GM19351 (cell line): ENCODE measurements around the gene WRNIP1.
"Not testable (repeated sequence)": the region's sequence is repeated elsewhere in the genome, so short reads cannot be mapped to it uniquely, and the experiment has no call there.

Experiments
- ATAC-seq: cut with Tn5 transposase; IDR thresholded peaks from one replicate; pipeline ENCODE4 v1.9.1; 2021; ENCODE audit warnings: mild to moderate bottlenecking, moderate library complexity; ENCODE audit not compliant: unreplicated experiment

WRNIP1 gene

DNA sequence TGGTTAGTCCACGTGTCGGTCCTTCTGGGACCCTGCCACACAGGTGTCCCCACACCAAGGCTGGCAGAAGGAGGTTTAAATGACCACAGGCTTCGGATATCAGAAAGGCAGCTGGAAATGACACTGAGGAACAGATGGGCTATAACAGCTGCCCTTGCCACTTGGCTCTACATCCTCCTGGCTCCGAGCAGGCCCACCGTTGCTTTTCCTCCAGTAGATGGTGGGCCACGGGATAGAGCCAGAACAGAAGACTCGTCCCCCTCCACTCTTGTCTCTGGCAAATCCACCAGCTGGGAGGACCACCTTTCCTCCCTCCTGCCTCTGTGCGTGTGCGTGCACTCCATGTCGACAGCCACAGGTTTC is 17.6 kb downstream of the WRNIP1 start:
- no peak for ATAC-seq

GRCh38 chr6:2783188-2783963 is 18.2 kb downstream of the WRNIP1 start:
- no peak for ATAC-seq

GRCh38 chr6:2784061-2784460 is 18.9 kb downstream of the WRNIP1 start:
- no peak for ATAC-seq

DNA sequence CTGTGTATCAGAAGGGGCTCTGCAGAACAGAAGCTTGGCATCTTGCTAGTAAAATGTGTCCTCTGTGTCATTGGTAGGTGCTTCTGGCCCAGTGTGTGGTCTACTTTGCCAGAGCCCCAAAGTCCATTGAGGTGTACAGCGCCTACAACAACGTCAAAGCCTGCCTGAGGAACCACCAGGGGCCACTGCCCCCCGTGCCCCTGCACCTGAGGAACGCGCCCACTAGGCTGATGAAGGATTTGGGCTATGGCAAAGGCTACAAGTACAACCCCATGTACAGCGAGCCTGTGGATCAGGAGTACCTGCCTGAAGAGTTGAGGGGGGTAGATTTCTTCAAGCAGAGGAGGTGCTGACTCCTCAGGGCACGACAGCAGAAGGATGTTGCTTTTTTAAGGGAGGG is 19.7 kb downstream of the WRNIP1 start:
- ATAC-seq = no peak

DNA sequence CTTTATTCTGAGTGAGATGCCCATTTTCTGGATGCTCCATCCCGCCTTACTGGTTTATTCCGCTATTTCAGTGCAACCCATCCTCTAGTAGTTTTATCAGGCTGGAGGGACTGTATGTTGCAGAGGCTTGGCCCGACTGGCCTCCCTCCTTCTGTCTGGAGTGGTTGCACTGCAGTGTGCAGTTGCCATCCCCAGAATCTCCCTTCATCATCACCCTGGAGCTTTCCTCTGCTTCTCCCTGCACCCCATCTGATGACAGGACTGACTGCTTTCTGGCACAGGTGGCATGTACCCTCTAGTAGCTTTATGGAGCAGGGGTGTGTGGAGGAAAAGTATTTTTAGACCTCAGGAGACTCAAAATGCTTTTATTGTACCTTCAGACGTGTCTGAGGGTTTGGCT is 21.1 kb downstream of the WRNIP1 start:
- ATAC-seq = no peak

GRCh38 chr6:2790588-2791449 is 25.6 kb downstream of the WRNIP1 start:
- no peak for ATAC-seq

DNA sequence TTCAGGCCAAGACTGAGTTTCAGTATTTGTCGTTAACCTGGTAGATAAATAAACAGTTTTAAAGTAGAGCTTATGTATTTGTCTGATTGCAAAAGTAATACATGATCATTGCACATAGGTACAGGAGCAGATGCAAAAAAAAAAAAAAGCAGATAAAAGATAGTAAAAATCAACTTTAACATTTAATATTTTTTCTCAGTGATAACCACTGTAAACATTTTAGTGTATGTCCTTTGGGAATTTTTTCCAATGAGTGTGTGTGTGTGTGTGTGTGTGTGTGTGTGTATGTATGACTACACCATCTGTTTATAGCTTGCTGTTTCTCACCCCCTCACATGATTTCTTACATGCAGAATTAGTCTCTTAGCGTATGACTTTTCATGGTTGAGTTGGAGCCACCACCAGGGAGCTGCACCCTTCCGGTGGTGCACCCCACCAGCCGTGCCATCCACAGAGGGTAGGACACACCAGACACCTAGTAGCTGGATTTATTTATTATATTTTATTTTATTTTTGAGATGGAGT is 26.3 kb downstream of the WRNIP1 start:
- ATAC-seq = no peak

DNA sequence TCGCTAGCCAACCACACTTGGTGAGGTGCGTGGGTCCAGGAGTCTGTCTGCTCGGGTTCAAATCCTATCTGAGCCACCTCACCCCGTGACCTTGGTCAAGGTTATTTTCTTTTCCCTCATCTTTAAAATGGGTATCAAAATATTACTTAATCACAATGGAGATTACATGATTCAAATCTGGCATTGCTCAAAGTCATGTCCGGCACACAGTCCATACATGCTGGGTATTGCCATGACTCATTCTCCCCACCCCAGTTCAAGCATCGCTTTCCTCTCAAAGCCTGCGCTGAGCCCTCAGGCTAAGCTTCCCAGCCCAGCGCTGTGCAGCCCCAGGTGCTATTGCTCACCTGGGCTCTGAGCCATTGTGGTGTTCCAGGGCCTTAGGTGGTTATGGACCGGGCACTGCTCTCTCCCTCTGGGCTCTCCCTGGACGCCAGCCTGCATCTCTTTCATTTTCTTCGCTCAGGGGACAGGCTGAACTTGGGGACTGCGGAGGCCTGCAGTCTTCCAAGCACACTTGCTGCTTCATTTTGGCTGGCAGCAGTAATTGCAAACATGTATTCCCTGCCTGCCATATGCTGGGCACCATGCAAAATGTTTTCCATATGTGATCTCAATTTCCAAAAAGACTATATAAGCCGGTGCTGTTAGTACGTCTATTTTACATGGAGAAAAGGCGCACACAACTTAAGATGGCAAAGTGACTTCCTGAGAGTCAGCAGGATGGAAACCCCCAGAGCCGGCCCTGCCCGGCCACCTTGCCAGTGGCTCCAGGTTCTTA is 27.3 kb downstream of the WRNIP1 start:
- ATAC-seq = no peak

- ATAC-seq = no peak
These were observed 28.4 kb downstream of the WRNIP1 start for GRCh38 chr6:2793534-2794151.

- ATAC-seq = no peak
These were observed 29.1 kb downstream of the WRNIP1 start for GRCh38 chr6:2794171-2794730.

GRCh38 chr6:2795162-2795561 is 30.0 kb downstream of the WRNIP1 start:
- no peak for ATAC-seq

DNA sequence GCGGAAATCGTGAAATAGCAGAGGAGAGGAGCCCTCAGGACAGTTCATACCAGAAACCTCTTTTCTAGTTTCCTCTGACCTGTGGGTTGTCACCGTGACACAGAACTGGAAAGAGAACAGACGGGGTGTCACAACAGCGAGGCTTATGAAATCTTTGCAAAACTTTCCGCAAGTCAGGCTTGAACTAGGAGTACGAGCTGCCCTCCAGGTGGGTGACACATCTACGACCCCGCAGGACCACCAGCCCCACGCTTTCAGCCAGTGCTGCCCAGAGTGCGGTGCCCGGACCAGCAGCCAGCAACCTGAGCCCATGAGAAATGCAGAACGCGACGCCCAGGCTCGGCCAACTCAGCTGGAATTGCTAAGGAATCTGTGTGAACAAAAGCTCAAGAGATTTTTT is 30.8 kb downstream of the WRNIP1 start:
- ATAC-seq = no peak

DNA sequence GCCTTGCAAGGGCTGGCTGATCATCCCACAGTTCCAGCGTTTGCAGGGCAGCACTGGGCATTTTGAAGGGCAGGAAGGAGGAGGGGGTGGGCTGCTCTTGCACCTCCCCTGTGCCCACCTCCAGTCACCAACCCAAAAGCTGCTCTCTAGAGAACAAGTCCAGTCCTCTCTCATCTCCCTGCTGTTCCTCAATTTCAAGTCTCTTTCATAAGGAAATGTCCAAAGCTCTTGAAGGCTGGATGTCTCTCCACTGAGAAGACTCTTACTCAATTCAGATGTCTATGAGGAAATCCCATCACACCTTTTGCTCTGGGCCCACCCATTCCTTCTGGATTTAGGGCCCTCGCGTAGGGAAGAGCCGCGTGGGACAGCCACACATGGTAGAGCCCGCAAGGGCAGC is 31.7 kb downstream of the WRNIP1 start:
- no peak for ATAC-seq

- no peak for ATAC-seq
These were observed 32.4 kb downstream of the WRNIP1 start for GRCh38 chr6:2797564-2798031.

- no peak for ATAC-seq
These were observed 33.5 kb downstream of the WRNIP1 start for GRCh38 chr6:2798586-2799134.

- ATAC-seq = no peak
These were observed 34.8 kb downstream of the WRNIP1 start for GRCh38 chr6:2799936-2800527.

DNA sequence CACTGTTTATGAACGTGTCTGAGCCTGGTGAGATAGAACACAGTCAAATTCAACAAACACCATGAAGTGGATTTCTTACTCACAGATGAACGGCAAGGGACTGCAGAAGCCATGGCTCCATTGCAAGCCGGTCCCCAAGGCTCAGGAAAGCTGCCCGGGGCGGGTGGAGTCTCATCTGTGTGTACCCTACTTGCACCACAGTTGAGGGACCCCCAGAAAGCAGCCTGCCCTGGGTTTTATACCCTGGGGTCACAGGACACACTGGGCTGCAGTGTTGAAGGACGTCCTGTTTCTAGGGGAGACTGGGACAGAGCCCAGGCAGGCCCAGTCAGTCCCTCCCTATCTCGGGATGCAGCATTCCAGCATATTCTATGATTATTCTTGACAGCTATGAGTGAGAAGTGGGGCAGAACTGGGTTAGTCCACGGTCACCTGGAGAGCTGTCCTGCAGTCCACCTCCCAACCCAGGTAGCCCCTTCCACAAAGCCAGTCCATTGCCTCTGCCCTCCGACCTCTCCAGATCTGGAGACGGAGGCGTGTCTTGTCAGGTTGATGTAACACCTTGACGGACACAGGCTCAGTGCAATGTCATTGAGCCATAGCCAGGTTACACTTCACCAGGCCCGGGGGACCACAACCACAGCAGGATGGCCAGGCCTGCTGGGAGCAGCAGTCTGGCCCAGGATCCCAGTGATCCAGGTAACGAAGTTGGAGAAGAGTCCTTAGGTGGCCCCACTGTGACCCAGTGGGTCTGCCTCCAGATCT is 35.5 kb downstream of the WRNIP1 start:
- ATAC-seq = no peak

DNA sequence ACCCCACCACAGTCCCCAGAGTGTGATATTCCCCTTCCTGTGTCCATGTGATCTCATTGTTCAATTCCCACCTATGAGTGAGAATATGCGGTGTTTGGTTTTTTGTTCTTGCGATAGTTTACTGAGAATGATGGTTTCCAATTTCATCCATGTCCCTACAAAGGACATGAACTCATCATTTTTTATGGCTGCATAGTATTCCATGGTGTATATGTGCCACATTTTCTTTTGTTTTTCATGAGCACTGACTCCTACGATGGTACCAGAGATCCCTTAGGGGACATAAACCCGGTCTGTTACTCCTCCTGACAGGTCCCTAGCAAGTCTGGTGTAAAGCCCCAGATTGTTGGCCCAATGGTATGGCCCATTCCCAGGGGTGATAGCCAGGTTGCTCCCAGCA is 36.5 kb downstream of the WRNIP1 start:
- ATAC-seq = not testable (repeated sequence)

GRCh38 chr6:2802521-2803060 is 37.4 kb downstream of the WRNIP1 start:
- no peak for ATAC-seq
